WTC11 (cell line): Measurements from ENCODE around the gene TRIM41. TPM values are rescaled to one million over a fixed set of nuclear protein-coding genes. Genes with fewer than 3 reads are reported as not detected.

ENCODE experiments used
- AFF4 ChIP-seq: sonication (generic); formaldehyde crosslinking; IDR thresholded peaks from 2 replicates; pipeline ENCODE4 v1.8.1; 2023; ENCODE audit warnings: mild to moderate bottlenecking, missing genetic modification reagents, borderline replicate concordance
- CTCF ChIP-seq: fragments of 200-600 bp; IDR thresholded peaks from 2 replicates; pipeline ENCODE4 v1.8.0; 2022; ENCODE audit warnings: antibody characterized with exemption
- E2F4 ChIP-seq: sonication (generic); formaldehyde crosslinking; IDR thresholded peaks from 2 replicates; pipeline ENCODE4 v1.8.1; 2022; ENCODE audit warnings: low read depth, mild to moderate bottlenecking, moderate library complexity, missing genetic modification reagents, borderline replicate concordance
- ERG ChIP-seq: fragments of 250-450 bp; sonication (Bioruptor Pico); IDR thresholded peaks from 2 replicates; pipeline ENCODE4 v1.8.0; 2021; ENCODE audit warnings: mild to moderate bottlenecking
- ETV6 ChIP-seq: sonication (generic); formaldehyde crosslinking; IDR thresholded peaks from 2 replicates; pipeline ENCODE4 v1.8.1; 2022; ENCODE audit warnings: mild to moderate bottlenecking, missing genetic modification reagents
- FOXJ3 ChIP-seq: sonication (generic); formaldehyde crosslinking; IDR thresholded peaks from 2 replicates; pipeline ENCODE4 v1.9.0; 2021; ENCODE audit warnings: missing genetic modification reagents, mild to moderate bottlenecking, borderline replicate concordance
- FOXP4 ChIP-seq: sonication (generic); formaldehyde crosslinking; IDR thresholded peaks from 2 replicates; pipeline ENCODE4 v1.8.0; 2022; ENCODE audit warnings: mild to moderate bottlenecking, missing genetic modification reagents
- MXD4 ChIP-seq: fragments of 250-450 bp; sonication (Bioruptor Pico); IDR thresholded peaks from 2 replicates; pipeline ENCODE4 v1.8.0; 2021; ENCODE audit warnings: mild to moderate bottlenecking, moderate library complexity, borderline replicate concordance
- NFE2L1 ChIP-seq: sonication (generic); formaldehyde crosslinking; IDR thresholded peaks from 2 replicates; pipeline ENCODE4 v1.8.1; 2023; ENCODE audit warnings: missing genetic modification reagents
- NR2C2 ChIP-seq: sonication (generic); formaldehyde crosslinking; IDR thresholded peaks from 2 replicates; pipeline ENCODE4 v1.8.0; 2022; ENCODE audit warnings: mild to moderate bottlenecking, missing genetic modification reagents
- SMAD4 ChIP-seq: sonication (generic); formaldehyde crosslinking; IDR thresholded peaks from 2 replicates; pipeline ENCODE4 v1.8.0; 2022; ENCODE audit warnings: mild to moderate bottlenecking, missing genetic modification reagents
- ZBTB43 ChIP-seq: sonication (generic); formaldehyde crosslinking; IDR thresholded peaks from 2 replicates; pipeline ENCODE4 v1.8.1; 2023; ENCODE audit warnings: mild to moderate bottlenecking, missing genetic modification reagents
- ZNF121 ChIP-seq: sonication (generic); formaldehyde crosslinking; IDR thresholded peaks from 2 replicates; pipeline ENCODE4 v1.8.0; 2023; ENCODE audit warnings: missing genetic modification reagents
- ZNF416 ChIP-seq: fragments of 250-450 bp; sonication (Bioruptor Pico); IDR thresholded peaks from 2 replicates; pipeline ENCODE4 v1.9.0; 2021; ENCODE audit warnings: mild to moderate bottlenecking, inconsistent platforms
- ZNF532 ChIP-seq: fragments of 250-450 bp; sonication (Bioruptor Pico); IDR thresholded peaks from 2 replicates; pipeline ENCODE4 v1.9.0; 2021; ENCODE audit warnings: mild to moderate bottlenecking, borderline replicate concordance
- total RNA-seq: library from RNA; stranded (reverse); gene quantifications from 3 replicates; pipeline ENCODE4 v1.2.3, GENCODE V29; 2021

TRIM41 gene
- total RNA-seq, 1 experiment from 2014 or later = 33.5 TPM

GRCh38 chr5:181221792-181222629, 1.1 kb upstream of the TRIM41 start (continued):
- TF ChIP-seq ERG (CRISPR knock-in tag) (peak; percentile 90; the same call in 1 of the 2 replicates), ZNF532 (CRISPR knock-in tag) (peak; percentile 77; the same call in 1 of the 2 replicates), NFE2L1 (CRISPR knock-in tag) (peak; percentile 47; the same call in 1 of the 2 replicates), NR2C2 (no peak), ZNF121 (CRISPR knock-in tag) (no peak), E2F4 (CRISPR knock-in tag) (no peak), MXD4 (CRISPR knock-in tag) (no peak), ZBTB43 (CRISPR knock-in tag) (peak; percentile 4), SMAD4 (no peak), ZNF416 (CRISPR knock-in tag) (no peak), AFF4 (CRISPR knock-in tag) (no peak), FOXJ3 (CRISPR knock-in tag) (0 out of 2 replicates have a peak, but pooled peaks have one; percentile 59), FOXP4 (CRISPR knock-in tag) (no peak), ETV6 (peak; percentile 92), CTCF (no peak)
